GM12801 (cell line): ENCODE measurements around the gene OR6Y1.

Source experiments
- TF ChIP-seq, protein P1 (sequence below): IDR thresholded peaks from one replicate; pipeline ENCODE4 v1.5.1; 2011; ENCODE audit warnings: control low read depth; ENCODE audit not compliant: insufficient read length; ENCODE audit errors: extremely low read depth

The OR6Y1 gene

DNA sequence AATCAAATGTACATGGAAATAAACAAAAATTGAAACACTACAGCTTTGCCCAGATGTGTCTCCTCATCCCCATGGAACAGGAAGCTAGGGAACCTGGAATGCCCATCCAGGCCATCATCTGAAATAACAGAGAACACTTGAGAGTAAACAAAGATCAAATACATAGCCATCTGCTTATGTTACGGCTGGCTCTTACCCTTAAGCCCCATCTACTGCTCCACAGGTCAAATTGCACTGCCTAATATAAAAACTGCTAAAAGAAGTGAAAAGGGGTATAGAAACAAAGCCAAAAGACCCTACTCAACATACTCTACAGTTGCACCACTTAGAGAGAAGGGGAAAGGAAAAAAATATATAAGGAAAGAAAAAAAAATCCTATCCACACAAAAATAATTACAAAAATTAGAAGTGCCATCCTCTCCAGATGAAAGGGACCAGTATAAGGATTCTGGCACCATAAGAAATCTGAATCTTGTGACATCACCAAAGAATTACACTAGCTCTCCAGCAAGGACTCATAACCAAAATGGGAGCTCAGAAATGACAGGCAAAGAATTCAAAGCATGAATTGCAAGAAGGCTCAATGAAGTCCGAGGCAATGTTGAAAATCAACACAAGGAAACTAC, 26.9 kb downstream of the OR6Y1 start:
- TF ChIP-seq, protein P1, sequence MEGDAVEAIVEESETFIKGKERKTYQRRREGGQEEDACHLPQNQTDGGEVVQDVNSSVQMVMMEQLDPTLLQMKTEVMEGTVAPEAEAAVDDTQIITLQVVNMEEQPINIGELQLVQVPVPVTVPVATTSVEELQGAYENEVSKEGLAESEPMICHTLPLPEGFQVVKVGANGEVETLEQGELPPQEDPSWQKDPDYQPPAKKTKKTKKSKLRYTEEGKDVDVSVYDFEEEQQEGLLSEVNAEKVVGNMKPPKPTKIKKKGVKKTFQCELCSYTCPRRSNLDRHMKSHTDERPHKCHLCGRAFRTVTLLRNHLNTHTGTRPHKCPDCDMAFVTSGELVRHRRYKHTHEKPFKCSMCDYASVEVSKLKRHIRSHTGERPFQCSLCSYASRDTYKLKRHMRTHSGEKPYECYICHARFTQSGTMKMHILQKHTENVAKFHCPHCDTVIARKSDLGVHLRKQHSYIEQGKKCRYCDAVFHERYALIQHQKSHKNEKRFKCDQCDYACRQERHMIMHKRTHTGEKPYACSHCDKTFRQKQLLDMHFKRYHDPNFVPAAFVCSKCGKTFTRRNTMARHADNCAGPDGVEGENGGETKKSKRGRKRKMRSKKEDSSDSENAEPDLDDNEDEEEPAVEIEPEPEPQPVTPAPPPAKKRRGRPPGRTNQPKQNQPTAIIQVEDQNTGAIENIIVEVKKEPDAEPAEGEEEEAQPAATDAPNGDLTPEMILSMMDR: no peak

DNA sequence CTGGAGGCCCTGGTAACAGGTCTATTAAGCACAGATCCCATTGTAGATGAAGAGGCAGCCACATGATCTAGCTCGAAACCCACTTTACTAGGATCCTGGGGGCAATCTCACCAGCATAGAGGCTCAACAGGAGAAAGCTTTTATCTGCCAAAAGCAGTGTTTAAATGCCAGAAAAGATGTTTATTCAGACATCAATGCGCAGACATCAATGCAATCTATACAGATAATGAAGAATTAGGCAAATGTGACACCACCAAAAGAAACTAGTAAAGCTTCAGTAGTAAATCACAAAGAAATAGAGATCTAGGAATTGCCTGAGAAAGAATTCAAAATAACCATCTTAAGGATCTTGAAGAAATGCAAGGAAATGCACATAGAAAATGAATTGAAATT, 32.5 kb downstream of the OR6Y1 start:
- TF ChIP-seq, protein P1: no peak

- TF ChIP-seq, protein P1: no peak
Measured at GRCh38 chr1:158520955-158521665, 33.1 kb downstream of the OR6Y1 start.

DNA sequence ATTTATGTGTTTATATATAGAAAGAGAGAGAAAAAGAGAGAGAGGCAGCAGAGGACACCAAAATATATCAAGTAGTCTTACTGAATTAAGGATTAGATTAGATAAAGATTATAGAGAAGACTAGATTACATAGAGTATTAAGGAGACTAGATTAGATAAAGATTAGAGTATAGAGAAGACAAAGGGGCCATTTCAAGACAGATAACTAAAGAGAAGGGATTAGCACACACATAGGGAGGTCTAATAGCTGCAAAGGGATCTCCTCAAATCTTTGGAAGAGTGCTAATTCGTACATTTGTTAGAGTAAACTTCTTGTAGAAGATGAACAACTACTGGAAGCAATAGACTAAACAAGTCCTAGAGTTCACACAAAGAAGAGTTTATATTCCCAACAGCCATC, 34.2 kb downstream of the OR6Y1 start:
- TF ChIP-seq, protein P1: no peak

GRCh38 chr1:158516966-158517365, 37.2 kb downstream of the OR6Y1 start:
- TF ChIP-seq, protein P1: no peak

DNA sequence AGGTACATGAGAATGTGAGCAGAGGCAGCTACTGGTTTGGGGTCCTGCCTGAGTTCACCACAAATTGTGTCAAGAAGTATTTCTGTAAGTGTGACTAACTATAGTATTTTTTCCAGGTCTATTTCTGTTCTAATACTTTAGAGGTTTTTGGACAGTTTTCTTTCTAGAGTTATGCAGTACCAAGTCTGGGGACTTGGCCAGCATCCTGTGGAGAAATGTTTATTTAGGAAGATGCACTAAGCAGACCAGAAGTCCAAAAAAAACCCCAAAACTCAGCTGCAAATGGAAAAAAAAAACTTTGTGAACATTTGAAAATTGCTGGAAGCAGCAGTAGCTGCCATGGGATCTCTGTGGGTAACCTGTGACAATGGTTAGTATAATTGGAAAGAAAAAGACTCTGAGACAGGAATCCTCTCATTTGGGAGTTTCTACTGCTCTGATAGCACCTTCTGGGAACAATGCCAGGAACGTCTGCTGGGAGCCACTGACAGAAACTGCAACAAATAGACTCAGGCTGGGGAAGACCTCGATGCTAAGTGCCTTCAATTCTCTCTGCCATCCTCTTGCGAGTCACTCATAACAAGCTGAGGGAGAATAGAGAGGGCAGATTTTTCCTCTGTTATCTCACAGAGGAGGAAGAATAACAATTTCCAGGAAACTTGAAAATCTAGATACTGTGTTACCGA, 44.6 kb downstream of the OR6Y1 start:
- TF ChIP-seq, protein P1: no peak

- TF ChIP-seq, protein P1: no peak
Measured at GRCh38 chr1:158507511-158507910, 46.7 kb downstream of the OR6Y1 start.
